HepG2 (cell line): Measurements from ENCODE around the gene TANGO6. TPM values are rescaled to one million over a fixed set of nuclear protein-coding genes. Genes with fewer than 3 reads are reported as not detected.

Experiments used
- BATF2 ChIP-seq: sonication (generic); formaldehyde crosslinking; IDR thresholded peaks from 2 replicates; pipeline ENCODE4 v1.8.0; 2022; ENCODE audit warnings: mild to moderate bottlenecking, missing genetic modification reagents, moderate library complexity
- BRF2 ChIP-seq: sonication (generic); formaldehyde crosslinking; IDR thresholded peaks from 2 replicates; pipeline ENCODE4 v1.8.1; 2022; ENCODE audit warnings: mild to moderate bottlenecking, missing genetic modification reagents
- GATAD1 ChIP-seq: IDR thresholded peaks from 2 replicates; pipeline ENCODE4 v1.6.1; 2016; ENCODE audit warnings: missing genetic modification reagents, missing compliant biosample characterization
- GATAD2A ChIP-seq: IDR thresholded peaks from 2 replicates; pipeline ENCODE4 v1.6.1; 2016
- HDAC1 ChIP-seq: sonication (generic); formaldehyde crosslinking; IDR thresholded peaks from 2 replicates; pipeline ENCODE4 v1.5.1; 2020; ENCODE audit warnings: mild to moderate bottlenecking, missing genetic modification reagents
- HDAC6 ChIP-seq: fragments of 200-600 bp; sonication (generic); IDR thresholded peaks from 2 replicates; pipeline ENCODE4 v1.7.0; 2017; ENCODE audit warnings: mild to moderate bottlenecking, antibody characterized with exemption, low read length, low read depth
- KLF16 ChIP-seq, 2 experiments: sonication (generic) in 1 of 2; formaldehyde crosslinking in 1 of 2; IDR thresholded peaks; 2 replicates each; pipeline versions ENCODE4 v1.6.1 to v1.8.0; 2016 to 2023; ENCODE audit warnings: missing genetic modification reagents in 2 of 2, missing compliant biosample characterization in 1 of 2
- MXI1 ChIP-seq: IDR thresholded peaks from 3 replicates; pipeline ENCODE4 v1.6.1; 2012; ENCODE audit warnings: low read depth, low read length, inconsistent platforms, borderline replicate concordance
- NR2F2 ChIP-seq: IDR thresholded peaks from 2 replicates; pipeline ENCODE4 v1.6.1; 2012; ENCODE audit warnings: low read depth, inconsistent platforms, borderline replicate concordance
- SNAPC4 ChIP-seq: sonication (generic); formaldehyde crosslinking; IDR thresholded peaks from 2 replicates; pipeline ENCODE4 v1.4.0; 2020; ENCODE audit warnings: mild to moderate bottlenecking, missing genetic modification reagents
- TEAD3 ChIP-seq: optimal IDR thresholded peaks from 2 replicates; pipeline ENCODE3; 2016; ENCODE audit warnings: borderline replicate concordance
- U2AF2 ChIP-seq: fragments of 200-400 bp; formaldehyde crosslinking; IDR thresholded peaks from 2 replicates; pipeline ENCODE4 v1.6.1; 2017; ENCODE audit warnings: low read depth, mild to moderate bottlenecking, low read length
- UBTF ChIP-seq: sonication (generic); formaldehyde crosslinking; IDR thresholded peaks from 2 replicates; pipeline ENCODE4 v1.4.0; 2020; ENCODE audit warnings: mild to moderate bottlenecking, missing genetic modification reagents
- ZBTB7A ChIP-seq: sonication (generic); formaldehyde crosslinking; IDR thresholded peaks from 2 replicates; pipeline ENCODE4 v1.8.0; 2022; ENCODE audit warnings: mild to moderate bottlenecking, missing genetic modification reagents
- ZNF362 ChIP-seq: sonication (generic); formaldehyde crosslinking; IDR thresholded peaks from 2 replicates; pipeline ENCODE4 v1.4.0; 2020; ENCODE audit warnings: missing genetic modification reagents, mild to moderate bottlenecking, borderline replicate concordance
- ZNF432 ChIP-seq: sonication (generic); formaldehyde crosslinking; IDR thresholded peaks from 2 replicates; pipeline ENCODE4 v1.5.0; 2020; ENCODE audit warnings: missing genetic modification reagents, mild to moderate bottlenecking, borderline replicate concordance
- ZNF460 ChIP-seq: sonication (generic); formaldehyde crosslinking; IDR thresholded peaks from 2 replicates; pipeline ENCODE4 v1.5.1; 2020; ENCODE audit warnings: missing genetic modification reagents, mild to moderate bottlenecking, borderline replicate concordance
- ZNF598 ChIP-seq: sonication (generic); formaldehyde crosslinking; IDR thresholded peaks from 2 replicates; pipeline ENCODE4 v1.5.1; 2020; ENCODE audit warnings: mild to moderate bottlenecking, missing genetic modification reagents, borderline replicate concordance
- polyA plus RNA-seq, 8 experiments: library from polyadenylated mRNA; depleted of rRNA in 3 of 8; stranded (reverse) in 7 of 8; unstranded in 1 of 8; fragments of >200 nt; fragmentation: Illumina TruSeq in 4 of 8; extraction: Trizol in 4 of 8; gene quantifications; 2 replicates each; pipeline versions ENCODE4 v1.2.1 to v1.2.3, GENCODE V29; 2011 to 2016; ENCODE audit warnings: low read depth in 4 of 8, missing spikeins in 1 of 8, mixed read lengths in 1 of 8; ENCODE audit not compliant: insufficient read depth in 1 of 8
- total RNA-seq, 5 experiments: library from RNA; depleted of rRNA; stranded (reverse); fragments of >200 nt; fragmentation: Illumina TruSeq; extraction: Trizol; gene quantifications; 2 replicates each; pipeline ENCODE4 v1.2.3, GENCODE V29; 2016; ENCODE audit warnings: low read depth in 1 of 5

Gene TANGO6
- total and polyA plus RNA-seq, 2 of the 13 experiments (the other 11 are each of a cell fraction or from before 2014, with no cell fraction given): 7.2 to 13.3 TPM

- TF ChIP-seq BRF2 (no peak), KLF16 (CRISPR knock-in tag; IDR thresholded peaks at IDR 0.05) (no peak), NR2F2 (no peak), MXI1 (peak; percentile 17; the same call in 1 of the 3 replicates), ZNF598 (CRISPR knock-in tag) (no peak), BATF2 (CRISPR knock-in tag) (no peak), U2AF2 (no peak), SNAPC4 (CRISPR knock-in tag) (no peak), ZNF460 (CRISPR knock-in tag) (no peak), GATAD2A (CRISPR knock-in tag) (no peak), GATAD1 (CRISPR knock-in tag) (0 out of 2 replicates have a peak, but pooled peaks have one; percentile 6), ZBTB7A (no peak), TEAD3 (CRISPR knock-in tag) (peak; percentile 47), HDAC6 (no peak), UBTF (CRISPR knock-in tag) (peak; percentile 73; the same call in 1 of the 2 replicates), ZNF432 (CRISPR knock-in tag) (no peak), ZNF362 (CRISPR knock-in tag) (no peak), HDAC1 (CRISPR knock-in tag) (0 out of 2 replicates have a peak, but pooled peaks have one; percentile 35)
Observed at GRCh38 chr16:69105501-69106361, 262.4 kb downstream of the TANGO6 start, which contains the start of gene HAS3 (continued).
